ENCODE data around the gene MIGA1. TPM values are rescaled to one million over a fixed set of nuclear protein-coding genes. Genes with fewer than 3 reads are reported as not detected.

MIGA1 gene
- total and polyA plus RNA-seq, 9 of the 15 experiments (the other 6 are each of a cell fraction or from before 2014, with no cell fraction given) = 1.6 to 5.1 (median 2.9) TPM

- no peak for FAIRE-seq
- ChIA-PET POLR2A (no interaction called here), CTCF (ENCODE audit: low intra/inter-chr PET ratio) (no interaction called here)
- no peaks in the 10 kb centered on the region for H4K20me1 ChIP-seq (replicated peaks; ENCODE audit: control insufficient read depth, insufficient read depth, low read length)
- H3K9me1 ChIP-seq (ENCODE audit: control insufficient read depth, insufficient read depth, low read length) = no peaks in the 10 kb centered on the region
- no peak overlapping the region for H3K4me3 ChIP-seq
- ATAC-seq = no peak; the same call in 2 of the 3 replicates
- H3K4me1 ChIP-seq (replicated peaks in 1 of 2; ENCODE audit: control insufficient read depth in 2 of 2, insufficient read depth in 2 of 2, low read length in 2 of 2) = no peaks in the 10 kb centered on the region
- H3K27me3 ChIP-seq (ENCODE audit: control insufficient read depth in 2 of 2, insufficient read depth in 2 of 2, low read length in 2 of 2) = no peaks in the 10 kb centered on the region
- no TSS peak for BruUV-seq (replicated peaks)
- no peak for DNase-seq (ENCODE audit: extremely low read depth in 1 of 4, low spot score in 3 of 4)
- no peaks in the 10 kb centered on the region; the same call in 2 of the 3 replicates for H3K79me2 ChIP-seq (ENCODE audit: control insufficient read depth, insufficient read depth, low read length)
- H2AFZ ChIP-seq (ENCODE audit: low read depth, low read length) = no peak overlapping the region
- H3K9me3 ChIP-seq (replicated peaks; ENCODE audit: control insufficient read depth, insufficient read depth, low read depth, low read length) = no peaks in the 10 kb centered on the region
- H3K36me3 ChIP-seq (ENCODE audit: control insufficient read depth, insufficient read depth, low read length) = peaks cover 11% of the 10 kb centered on the region; the same call in 2 of the 3 replicates
- intact Hi-C loops (cut with micrococcal nuclease) (no loop called here), in situ Hi-C loops (cut with MboI) (no loop called here)
- no peak overlapping the region for H3K27ac ChIP-seq (ENCODE audit: extremely low read depth, low read depth, low read length)
- H3K4me2 ChIP-seq (ENCODE audit: insufficient read depth, low read length) = no peak overlapping the region
- 83% methylated on average over 3 of the region's 3 CpGs for WGBS (ENCODE audit: insufficient coverage, low coverage, missing lambda C conversion rate)
- no peak overlapping the region for H3K9ac ChIP-seq (ENCODE audit: insufficient read depth in 1 of 2, low read depth in 2 of 2, low read length in 2 of 2)
- TF ChIP-seq, protein P1, sequence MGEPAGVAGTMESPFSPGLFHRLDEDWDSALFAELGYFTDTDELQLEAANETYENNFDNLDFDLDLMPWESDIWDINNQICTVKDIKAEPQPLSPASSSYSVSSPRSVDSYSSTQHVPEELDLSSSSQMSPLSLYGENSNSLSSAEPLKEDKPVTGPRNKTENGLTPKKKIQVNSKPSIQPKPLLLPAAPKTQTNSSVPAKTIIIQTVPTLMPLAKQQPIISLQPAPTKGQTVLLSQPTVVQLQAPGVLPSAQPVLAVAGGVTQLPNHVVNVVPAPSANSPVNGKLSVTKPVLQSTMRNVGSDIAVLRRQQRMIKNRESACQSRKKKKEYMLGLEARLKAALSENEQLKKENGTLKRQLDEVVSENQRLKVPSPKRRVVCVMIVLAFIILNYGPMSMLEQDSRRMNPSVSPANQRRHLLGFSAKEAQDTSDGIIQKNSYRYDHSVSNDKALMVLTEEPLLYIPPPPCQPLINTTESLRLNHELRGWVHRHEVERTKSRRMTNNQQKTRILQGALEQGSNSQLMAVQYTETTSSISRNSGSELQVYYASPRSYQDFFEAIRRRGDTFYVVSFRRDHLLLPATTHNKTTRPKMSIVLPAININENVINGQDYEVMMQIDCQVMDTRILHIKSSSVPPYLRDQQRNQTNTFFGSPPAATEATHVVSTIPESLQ (CRISPR knock-in tag; IDR thresholded peaks at IDR 0.05) = no peak
- no peak for TF ChIP-seq ZNF316 (IDR thresholded peaks at IDR 0.05)
- no peak for TF ChIP-seq HNRNPK (IDR thresholded peaks at IDR 0.05; ENCODE audit: low read depth, low read length, poor library complexity, severe bottlenecking)
- no peak for TF ChIP-seq ZNF445 (CRISPR knock-in tag; IDR thresholded peaks at IDR 0.05; ENCODE audit: low read depth)
- TF ChIP-seq ZNF57 (CRISPR knock-in tag; IDR thresholded peaks at IDR 0.05) = no peak
- TF ChIP-seq ZNF780A (CRISPR knock-in tag; IDR thresholded peaks at IDR 0.05) = no peak
- no peak for TF ChIP-seq BRCA1 (IDR thresholded peaks at IDR 0.05)
- TF ChIP-seq BRCA1 (CRISPR knock-in tag; IDR thresholded peaks at IDR 0.05) = no peak
- TF ChIP-seq HCFC1 (IDR thresholded peaks at IDR 0.05; ENCODE audit: low read depth, low read length) = no peak
- TF ChIP-seq KDM4B (IDR thresholded peaks at IDR 0.05; ENCODE audit: borderline replicate concordance in 2 of 2, low read depth in 1 of 2) = no peak
- no peak for TF ChIP-seq HMGXB4 (CRISPR knock-in tag; IDR thresholded peaks at IDR 0.05)
- TF ChIP-seq HDAC3 (IDR thresholded peaks at IDR 0.05; ENCODE audit: borderline replicate concordance, partially characterized antibody) = no peak
- no peak for TF ChIP-seq MBD2 (IDR thresholded peaks at IDR 0.05; ENCODE audit: borderline replicate concordance, low read depth)
- no peak for TF ChIP-seq KDM2B (CRISPR knock-in tag; IDR thresholded peaks at IDR 0.05)
- no peak for TF ChIP-seq ZNF384 (IDR thresholded peaks at IDR 0.05; ENCODE audit: low read depth, low read length)
- TF ChIP-seq, protein P2, sequence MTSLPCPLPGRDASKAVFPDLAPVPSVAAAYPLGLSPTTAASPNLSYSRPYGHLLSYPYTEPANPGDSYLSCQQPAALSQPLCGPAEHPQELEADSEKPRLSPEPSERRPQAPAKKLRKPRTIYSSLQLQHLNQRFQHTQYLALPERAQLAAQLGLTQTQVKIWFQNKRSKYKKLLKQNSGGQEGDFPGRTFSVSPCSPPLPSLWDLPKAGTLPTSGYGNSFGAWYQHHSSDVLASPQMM (CRISPR knock-in tag; IDR thresholded peaks at IDR 0.05) = no peak
- TF ChIP-seq RB1 (IDR thresholded peaks at IDR 0.05; ENCODE audit: low read depth) = no peak
- no peak for TF ChIP-seq ZNF740 (CRISPR knock-in tag; IDR thresholded peaks at IDR 0.05)
- TF ChIP-seq ZNF740 (tag; IDR thresholded peaks at IDR 0.05) = no peak
Measured at GRCh38 chr1:77794550-77794949, 15.1 kb downstream of the MIGA1 start.

Data from K562 (cell line).